ENCODE results near the gene MED26.
"Not testable (repeated sequence)": the region's sequence is repeated elsewhere in the genome, so short reads cannot be mapped to it uniquely, and the experiment has no call there.

DNA sequence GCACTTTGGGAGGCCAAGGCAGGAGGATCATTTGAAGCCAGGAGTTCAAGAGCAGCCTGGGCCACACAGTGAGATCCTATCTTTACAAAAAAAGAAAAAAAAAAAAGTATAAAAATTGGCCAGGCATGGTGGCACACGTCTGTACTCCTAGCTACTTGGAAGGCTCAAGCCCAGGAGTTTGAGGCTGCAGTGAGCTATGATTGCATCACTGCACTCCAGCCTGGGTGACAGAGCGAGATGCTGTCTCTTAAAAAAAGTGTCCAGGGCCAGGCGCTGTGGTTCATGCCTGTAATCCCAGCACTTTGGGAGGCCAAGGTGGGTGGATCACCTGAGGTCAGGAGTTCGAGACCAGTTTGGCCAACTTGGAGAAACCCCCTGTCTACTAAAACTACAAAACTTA lies 45.8 kb upstream of the MED26 start:
- TF ChIP-seq, protein P1, sequence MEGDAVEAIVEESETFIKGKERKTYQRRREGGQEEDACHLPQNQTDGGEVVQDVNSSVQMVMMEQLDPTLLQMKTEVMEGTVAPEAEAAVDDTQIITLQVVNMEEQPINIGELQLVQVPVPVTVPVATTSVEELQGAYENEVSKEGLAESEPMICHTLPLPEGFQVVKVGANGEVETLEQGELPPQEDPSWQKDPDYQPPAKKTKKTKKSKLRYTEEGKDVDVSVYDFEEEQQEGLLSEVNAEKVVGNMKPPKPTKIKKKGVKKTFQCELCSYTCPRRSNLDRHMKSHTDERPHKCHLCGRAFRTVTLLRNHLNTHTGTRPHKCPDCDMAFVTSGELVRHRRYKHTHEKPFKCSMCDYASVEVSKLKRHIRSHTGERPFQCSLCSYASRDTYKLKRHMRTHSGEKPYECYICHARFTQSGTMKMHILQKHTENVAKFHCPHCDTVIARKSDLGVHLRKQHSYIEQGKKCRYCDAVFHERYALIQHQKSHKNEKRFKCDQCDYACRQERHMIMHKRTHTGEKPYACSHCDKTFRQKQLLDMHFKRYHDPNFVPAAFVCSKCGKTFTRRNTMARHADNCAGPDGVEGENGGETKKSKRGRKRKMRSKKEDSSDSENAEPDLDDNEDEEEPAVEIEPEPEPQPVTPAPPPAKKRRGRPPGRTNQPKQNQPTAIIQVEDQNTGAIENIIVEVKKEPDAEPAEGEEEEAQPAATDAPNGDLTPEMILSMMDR (IDR thresholded peaks at IDR 0.05), result not testable (repeated sequence)
- not testable (repeated sequence) for TF ChIP-seq POLR2A, POLR2AphosphoS5 (IDR thresholded peaks at IDR 0.05)
